NCI-H1436 treated with DMSO at 0.1 percent for 48 hours (cell line): ENCODE measurements around the gene ABCG1.

Experiments used
- DNase-seq: peaks from one replicate; lab custom pipeline; 2025; lab: John Stamatoyannopoulos, UW

The ABCG1 gene

DNA sequence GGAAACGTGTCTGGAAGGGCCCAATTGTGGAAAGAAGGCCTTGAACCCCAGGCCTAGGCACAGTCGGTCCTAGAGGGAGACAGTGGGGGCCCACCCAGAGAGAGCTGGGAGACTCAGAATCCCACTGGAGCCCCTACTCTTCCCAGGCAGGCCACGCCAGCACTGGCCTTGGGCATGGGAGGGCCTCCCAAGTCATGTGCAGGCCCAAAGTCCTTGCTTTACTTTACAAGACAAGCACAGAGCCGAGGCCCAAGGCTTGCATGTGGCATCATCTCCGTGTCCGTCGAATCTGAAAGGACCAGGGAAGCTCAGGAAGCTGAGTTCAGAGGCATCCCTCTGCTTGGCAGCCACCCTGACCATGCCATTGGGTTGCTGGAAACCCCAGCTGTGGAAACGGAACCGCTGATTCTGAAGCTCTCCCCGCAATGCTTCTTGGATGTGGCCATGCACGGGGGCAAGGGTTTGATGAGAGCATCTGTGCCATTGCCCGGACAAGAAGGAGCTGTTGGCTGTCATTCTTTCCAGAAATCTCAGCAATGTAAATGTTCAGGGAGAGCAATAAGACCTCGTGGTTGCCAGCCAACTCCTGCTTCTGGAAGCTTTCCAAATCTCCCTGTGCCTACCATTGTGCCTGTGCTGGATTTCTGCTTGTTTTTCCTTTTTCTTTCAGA lies 32.8 kb downstream of the ABCG1 start:
- no peak for DNase-seq

DNA sequence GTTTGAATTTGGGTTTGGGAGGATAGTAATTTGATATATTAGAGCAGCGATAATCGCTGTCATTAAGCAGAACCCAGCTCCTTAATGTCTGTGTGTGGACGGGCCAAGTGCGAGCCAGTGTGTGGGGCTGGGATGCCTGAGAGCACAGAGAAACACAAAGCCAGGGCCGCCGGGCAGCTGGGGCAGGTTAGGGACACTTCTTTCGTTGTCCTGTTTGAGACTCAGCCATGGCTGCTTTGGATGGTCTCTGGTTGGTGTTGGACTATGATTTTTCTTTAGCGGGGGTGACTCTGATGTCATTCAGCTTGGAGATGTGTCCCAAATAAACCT lies 33.4 kb downstream of the ABCG1 start:
- no peak for DNase-seq

DNA sequence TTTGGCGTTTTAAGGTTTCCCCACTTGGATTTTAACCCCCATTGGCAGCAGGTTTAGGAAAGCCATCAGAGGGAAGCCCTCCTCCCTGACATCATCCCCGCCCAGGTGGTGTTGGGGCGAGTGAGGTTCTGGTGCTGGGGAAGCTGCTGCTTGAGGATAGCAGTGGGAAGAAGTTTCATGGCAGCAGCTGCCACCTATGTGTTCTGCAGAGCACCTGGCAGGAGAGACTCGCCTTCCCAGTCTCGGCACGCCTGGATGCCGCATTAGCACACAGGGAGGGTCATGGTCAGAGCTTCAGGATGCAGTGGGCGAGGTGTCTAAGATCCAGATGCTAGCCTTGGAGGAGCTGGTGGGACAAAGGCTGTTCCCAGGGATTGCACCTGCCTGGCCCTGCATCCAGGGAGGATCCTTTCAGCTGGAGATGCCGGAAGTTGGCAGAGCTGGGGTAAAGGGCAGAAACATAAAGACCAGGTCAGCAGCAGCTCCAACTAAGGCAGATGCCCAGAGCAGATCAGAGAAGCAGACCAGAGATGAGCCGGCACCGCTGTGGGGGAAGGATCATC lies 33.9 kb downstream of the ABCG1 start:
- DNase-seq = no peak

DNA sequence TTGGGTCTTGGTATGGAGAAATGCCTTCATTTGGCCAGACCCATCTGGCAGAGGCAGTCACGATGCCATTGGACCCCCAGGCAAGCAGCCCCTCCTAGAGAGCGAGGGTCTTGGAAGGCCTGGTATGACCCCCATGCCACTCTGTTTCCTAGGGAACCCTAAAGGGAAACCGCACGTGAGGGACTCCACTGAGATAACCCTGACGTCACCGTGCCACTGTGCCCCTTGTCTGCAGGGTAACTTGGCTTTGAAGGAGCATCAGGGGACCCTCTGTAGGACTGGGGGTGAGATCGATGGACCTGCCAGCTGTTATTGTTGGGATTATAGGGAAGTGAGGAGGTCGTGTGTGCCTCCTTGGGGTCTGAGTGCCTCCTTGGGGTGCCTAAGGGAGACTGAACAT lies 34.5 kb downstream of the ABCG1 start:
- no peak for DNase-seq

DNA sequence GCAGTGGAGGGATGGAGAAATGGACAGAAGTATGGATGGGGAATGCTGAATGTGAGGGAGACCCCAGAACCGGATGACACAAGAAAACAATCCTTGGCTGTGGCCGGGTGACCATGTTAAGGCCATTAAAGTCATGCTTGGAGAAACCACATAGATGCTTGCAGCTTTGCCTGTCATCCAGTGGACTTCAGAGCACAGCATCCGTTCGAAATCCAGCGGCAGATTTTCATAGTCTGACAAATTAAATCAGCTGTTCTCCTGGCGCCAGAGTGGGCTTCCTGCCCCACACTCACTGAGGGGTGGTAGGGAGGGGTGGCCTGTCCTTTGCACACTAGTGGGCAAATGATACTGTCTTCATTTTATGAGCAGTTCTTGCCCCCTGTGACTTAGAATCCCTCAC lies 35.1 kb downstream of the ABCG1 start:
- DNase-seq = no peak

DNA sequence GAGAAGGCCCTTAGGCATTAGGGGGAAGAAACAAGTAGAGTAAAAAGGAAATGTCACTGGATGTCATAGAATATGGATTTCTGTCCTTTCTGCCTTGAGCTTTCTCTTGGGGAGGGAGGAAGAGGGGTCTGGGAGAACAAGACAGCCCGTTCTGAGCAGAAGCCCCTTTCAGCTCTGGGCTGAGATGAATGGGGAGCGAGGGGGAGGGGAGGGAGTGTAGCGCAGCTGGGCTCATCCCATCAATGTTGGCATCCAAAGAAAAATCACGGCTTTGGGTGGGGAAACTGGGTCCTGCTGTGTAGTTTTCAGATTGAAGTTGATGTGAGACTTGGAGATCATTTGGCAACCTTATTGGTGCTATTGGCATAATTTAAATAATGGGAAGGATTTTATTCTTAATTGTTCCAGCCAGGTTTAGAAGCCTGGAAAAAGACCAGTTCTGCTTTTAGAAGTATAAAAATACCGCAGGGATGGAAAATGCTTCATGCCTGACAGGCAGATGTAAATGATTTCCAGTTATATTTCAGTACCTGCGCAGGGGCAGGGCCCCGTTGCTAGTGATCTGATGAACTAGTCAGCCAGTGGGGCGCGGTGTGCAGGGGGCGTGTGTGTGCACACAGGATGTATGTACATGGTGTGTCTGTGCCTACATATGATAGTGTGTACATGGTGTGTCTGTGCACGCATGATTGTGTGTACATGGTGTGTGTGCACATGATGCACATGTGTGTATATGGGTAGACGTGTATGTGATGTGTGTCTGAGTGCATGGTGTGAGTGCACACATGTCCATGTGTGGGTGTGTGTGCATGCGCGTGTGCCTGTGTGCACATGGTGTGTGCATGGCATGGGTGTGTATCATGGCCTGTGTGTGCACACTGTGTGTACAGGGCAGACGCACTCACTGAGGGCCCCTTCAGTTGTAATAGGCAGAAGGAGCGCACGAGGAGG lies 36.0 kb downstream of the ABCG1 start:
- DNase-seq = no peak

DNA sequence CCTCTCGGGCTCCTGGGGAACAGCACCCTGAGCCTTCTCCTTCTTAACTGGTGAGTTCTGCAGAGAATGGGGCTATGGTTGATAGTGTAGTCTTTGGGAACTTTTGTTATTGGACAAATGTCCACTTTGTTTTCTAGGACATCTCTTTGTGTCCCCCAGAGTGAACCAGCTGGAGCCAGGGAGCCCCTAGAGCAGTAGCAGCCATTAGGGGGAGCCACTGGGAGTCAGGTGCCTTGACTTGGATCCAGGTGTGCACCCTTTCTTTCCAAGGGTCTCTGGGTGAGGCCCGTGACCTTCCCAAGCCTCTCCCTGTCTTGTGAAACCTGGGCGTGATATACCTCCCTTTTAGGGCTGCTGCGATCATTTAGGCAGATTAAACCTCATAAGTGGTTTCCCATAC lies 36.9 kb downstream of the ABCG1 start:
- DNase-seq = no peak

DNA sequence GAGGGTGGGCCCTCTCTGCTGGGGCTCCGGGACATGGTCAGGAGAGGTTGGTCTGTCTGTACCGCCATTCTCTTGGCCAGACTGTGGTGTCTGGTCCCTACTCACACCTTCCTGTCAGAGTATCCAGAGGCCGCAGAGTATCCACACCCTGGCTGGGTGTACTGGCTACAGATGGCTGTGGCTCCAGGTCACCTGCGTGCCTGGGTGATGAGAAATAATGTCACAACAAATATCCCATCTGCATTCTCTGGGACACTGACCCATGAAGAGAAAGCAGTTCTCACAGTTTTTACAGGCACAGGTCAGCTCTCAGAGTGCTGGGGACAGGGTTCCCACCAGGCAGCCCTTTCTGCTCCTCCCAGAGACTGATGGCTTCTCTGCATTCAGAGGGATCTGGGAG lies 37.4 kb downstream of the ABCG1 start:
- DNase-seq = no peak

DNA sequence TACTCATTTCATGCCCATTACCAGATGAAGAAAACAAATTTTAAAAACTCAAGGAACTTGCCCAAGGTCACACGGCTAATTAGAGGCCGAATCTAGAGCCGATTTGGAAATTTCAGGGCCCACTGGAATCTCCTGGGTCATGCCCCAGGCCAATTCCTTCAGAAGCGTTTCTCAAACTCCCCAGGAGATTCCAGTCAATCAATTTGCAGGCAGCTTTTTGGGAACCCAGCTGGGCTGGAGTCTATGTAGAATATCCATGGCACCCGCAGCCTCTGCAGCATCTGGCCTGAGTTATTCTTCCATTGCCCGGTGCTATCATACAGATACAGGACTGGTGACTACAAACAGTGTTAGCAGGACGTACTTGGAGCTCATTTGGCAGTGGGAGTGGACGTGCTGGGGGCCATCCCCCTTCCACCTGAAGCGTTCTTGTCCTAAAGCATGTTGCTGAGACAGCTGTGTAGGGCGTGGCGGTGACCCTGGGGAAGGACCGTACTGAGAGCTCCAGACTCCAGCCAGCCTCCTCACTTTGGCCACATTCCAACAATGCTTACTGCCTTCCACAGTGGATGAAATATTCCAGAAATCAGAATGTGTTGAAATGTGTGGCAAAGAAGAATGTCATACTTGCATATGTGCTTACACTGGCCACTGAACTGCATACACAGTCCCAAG lies 38.3 kb downstream of the ABCG1 start:
- DNase-seq = no peak

DNA sequence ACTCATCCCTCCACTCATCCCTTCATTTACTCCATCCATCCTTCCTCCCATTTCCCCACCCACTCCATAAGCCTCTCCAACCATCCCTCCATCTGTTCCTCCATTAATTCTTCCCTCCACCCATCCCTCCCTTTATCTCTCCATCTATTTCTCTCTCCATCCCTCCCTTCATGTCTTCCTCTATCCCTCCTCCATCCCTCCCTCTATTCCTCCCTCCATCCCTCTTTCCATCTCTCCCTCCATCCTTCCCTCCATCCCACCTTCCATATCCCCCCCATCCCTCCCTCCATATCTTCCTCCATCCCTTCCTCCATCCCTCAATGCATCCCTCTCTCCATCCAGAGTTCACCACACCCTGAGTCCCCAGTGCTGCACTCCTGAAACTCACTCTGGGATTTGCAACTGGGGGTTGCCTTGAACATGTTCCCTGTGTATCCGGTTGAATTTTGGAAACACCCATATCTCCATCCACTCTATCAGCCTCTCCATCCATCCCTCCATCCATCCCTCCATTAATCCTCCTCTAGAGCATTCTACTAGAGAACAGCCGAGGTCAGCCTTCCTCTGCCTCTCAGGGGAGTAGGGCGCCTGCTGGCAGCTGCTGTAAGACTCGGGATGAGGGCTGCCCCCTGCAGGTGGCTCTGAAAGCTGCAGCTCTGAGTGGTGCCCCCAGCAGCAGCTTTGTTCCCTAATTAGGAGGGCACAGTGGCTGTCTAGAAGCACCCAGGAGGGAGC lies 39.4 kb downstream of the ABCG1 start:
- DNase-seq = peak; percentile 5

DNA sequence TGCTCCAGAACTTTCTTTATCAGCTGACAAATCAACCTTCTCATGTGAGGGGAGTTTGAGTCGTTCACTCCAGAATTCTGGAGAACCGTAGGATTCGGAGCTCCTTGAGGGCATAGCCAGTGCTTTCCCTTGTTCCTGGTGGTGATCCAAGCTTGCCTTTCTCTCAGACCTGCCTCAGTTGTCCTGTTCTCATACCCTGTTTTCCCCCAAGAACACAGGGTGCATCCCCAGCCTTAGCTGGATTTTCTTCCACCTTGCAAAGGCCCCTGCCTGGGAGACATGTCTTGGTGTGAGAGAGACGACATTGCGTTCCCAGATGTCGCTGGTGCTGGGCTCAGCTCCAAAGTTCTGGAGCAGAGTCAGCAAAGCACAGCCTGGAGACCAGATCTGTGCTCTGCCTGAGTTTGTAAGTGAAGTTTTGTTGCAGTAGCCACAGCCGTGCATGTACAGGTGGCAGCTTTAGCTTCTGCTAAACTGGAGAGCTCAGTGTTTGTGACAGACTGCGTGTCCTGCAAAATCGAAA lies 40.0 kb downstream of the ABCG1 start:
- DNase-seq = no peak

DNA sequence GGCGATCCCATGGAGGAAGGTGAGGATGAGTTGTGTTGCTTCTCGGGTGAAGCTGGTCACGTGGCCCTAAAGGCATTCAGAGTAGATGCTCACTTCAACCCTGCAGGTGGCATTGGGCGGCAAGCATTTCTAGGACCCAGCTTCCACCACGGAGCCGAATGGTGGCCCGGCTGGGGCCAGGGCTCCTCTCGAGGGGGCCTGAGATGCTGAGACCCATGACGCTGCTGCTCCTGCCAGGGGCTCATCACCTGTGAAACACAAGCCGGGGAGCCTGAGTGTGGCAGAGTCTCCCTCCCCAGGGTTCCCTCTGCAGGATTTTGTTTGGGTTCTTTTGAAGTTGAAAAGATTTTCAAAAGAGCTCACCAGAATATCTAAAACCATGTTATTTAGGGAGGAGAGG lies 41.2 kb downstream of the ABCG1 start:
- no peak for DNase-seq

DNA sequence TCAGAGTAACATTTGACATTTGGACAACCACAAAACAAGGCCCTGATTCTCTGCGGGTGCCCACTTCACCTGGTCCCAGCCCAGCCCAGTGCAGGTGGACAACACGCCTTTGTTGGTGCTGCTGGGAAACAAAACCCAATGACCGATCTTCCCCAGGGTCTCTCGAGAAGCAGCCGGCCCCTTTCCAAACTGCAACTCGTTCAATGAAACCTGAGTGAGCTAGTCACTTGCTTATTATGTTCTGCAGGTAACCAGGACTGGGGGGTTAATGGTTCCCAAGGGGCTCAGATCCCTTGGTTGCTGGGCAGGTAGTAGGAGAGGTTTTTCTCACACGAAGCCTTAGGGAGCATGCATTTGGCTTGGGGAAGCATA lies 42.9 kb downstream of the ABCG1 start:
- no peak for DNase-seq

DNA sequence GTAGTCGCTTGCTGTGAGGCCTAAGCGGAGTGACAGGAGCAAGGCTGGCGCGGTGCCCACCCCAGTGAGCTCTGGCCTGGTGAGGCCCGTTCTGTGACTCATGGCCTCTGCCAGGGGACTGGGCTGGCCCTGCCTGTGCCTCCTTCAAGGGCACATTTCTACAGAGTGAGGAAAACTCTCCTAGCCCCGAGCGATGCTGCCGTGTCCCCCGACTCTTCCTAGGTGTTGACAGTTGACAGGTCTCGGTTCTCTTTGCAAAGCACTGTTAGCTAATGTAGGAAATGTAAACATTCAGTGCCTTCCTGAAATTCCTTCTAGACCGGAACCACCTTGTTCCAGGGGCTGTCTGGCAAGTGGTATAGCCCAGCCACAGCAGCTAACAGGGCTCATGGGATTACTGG lies 43.9 kb downstream of the ABCG1 start:
- DNase-seq = no peak

DNA sequence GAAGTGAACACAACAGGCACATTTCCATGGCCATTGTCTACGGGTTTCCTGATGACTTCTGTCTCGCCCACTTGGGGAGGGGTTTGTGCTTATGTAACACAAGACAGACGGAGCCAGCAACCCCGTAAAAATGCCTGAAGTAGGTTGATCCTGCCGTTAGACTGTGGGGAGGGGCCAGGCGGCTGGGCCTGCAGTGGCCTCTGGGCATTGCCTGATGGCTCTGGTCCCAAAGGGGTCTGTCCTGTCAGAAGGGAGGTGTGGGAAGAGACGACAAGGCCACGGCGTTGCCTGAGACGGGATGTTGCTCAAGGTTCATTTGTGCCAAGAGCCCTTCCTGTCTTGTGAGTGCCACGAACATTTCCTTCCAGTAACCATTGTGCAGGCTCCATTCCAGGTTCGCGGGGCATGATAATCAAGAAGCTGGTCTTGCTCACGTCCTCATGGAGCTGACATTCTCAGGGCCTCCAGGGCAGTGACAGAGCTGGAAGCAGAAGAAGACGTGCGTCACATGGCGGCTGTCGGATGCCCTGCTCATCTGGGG lies 44.7 kb downstream of the ABCG1 start:
- DNase-seq = no peak

DNA sequence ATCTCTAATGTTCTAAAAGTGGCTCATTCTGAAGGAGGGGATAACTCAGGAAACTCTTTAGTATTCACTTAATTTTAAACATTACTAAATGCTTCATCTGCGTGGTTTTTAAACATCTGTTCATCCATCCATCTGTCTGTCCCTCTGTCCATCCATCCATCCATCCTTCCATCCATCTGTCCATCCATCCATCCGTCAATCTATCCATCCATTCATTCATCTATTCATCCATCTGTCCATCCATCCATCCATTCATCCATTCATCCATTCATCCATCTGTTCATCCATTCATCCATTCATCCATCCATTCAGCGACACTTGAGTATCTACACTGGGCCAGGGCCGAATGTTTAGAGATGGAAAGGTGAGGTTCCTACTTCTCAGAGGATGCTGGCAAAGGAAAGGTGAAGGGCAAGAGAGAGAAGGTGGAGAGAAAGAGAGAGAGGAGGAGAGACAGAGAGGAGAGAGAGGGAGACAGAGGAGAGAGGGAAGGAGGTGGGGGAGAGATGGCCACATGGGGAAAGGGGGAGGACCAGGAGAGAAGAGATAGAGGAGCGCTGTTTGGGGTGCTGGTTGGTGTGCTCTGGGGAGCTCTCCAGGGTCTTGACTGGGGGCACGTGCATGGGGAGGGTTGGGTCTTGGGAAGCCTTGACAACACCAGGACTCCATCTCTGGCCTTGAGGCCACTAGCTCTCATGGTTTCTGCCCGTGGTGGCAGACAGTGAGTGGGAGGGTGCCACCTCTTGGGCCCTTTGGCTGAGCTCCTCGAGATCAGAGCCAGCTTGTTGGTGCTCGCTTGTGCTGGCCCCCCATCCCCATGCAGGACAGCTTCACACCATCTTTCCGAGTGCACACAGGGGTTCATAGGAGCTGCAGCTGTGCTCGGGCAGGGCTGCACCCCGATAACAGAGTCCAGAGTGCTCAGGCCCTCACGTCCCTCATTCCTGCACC lies 45.6 kb downstream of the ABCG1 start:
- DNase-seq = no peak

DNA sequence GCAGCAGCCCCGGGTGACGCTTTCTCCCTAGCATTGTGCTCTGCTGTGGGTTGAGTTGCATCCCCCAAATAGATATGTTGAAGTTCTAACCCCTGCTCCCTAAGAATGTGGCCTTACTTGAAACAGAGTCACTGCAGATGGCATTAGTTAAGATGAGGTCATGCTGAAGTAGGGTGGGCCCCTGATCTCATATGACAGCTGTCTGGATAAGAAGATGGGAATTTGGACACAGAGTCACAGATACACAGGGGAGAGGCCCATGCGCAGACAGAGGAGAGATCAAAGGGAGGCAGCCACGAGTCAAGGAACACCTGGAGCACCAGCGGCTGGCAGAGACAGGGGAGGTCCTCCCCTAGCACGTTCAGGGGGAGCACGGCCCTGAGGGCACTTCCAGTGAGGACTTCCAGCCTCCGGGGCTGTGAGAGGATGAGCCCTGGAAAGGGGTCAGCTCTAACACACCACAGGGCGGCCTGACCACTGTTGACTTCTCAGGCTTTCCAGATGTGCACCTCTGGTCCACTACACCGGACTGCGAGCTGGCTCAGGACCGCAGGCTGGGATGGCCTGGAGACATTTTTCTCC lies 46.4 kb downstream of the ABCG1 start:
- DNase-seq = no peak

DNA sequence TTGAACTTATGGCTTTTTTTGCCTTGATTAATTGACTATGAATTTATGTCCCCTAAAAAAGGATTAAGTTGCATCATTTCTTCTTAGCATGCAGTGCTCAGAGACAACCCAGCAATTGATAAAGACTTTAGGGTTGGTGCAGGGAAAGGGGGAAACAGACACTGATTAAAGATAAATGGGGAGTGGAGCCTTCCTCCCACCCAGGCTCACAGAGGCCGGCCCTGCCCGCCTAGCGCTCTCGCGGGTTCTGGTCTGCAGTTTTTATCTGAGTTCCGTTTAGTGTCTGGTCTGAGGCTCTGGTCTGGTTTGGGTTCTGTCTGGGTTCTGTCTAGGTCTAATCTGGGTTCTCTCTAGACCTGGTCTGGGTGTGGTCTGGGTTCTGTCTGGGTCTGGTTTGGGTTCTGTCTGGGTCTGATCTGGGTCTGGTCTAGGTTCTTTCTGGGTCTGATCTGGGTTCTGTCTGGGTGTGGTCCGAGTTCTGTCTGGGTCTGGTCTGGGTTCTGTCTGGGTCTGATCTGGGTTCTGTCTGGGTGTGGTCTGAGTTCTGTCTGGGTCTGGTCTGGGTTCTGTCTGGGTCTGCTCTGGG lies 48.1 kb downstream of the ABCG1 start:
- DNase-seq = no peak

DNA sequence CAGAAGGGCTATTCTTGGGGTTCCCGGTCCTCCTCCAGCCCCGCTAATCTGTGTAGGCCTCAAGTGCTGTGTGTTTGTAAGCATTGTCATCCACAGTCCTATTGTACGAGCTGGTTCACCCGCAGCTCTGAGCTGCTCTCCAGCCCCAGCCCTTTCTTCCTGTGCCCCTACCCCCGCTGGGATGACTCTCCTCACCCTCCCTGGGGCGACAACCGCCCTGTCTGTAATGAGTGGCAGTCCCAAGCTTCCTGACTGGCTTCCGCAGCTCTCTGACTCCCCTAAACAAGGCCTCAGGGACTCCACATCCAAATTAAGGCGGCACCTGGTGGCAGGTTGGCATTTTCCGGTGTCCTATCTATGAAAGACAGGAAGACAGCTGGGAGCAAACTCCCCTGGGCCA lies 50.4 kb downstream of the ABCG1 start:
- DNase-seq = peak; percentile 41

DNA sequence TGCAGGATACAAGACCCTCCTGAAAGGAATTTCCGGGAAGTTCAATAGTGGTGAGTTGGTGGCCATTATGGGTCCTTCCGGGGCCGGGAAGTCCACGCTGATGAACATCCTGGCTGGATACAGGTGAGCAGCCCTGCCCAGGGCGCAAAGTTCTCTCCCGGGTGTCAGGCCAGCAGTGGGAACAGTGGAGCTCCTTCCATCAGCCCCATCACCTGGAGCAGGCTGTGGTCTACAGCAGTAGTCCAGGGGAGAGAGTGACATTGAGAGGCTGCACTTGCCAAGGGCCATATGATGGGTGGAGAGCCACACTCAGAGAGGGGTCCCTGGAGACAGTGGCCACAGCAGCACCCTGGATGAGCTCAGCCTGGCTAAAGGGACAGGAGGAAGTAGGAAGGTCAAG lies 52.1 kb downstream of the ABCG1 start:
- no peak for DNase-seq
